Type B pancreatic cell (in vitro differentiated cells): ENCODE measurements around the gene RXFP1. TPM values are rescaled to one million over a fixed set of nuclear protein-coding genes. Genes with fewer than 3 reads are reported as not detected.

Experiments
- DNase-seq: peaks from one replicate; pipeline ENCODE4 v3.0.0; 2021; ENCODE audit warnings: mixed read lengths; ENCODE audit not compliant: unreplicated experiment; ENCODE audit errors: extremely low spot score
- H3K27ac Mint-ChIP-seq: 2 replicates; pipeline ENCODE4 v1.8.0; 2021; ENCODE audit warnings: mild to moderate bottlenecking, mixed read lengths
- H3K27me3 Mint-ChIP-seq: 2 replicates; pipeline ENCODE4 v1.8.0; 2021; ENCODE audit warnings: mixed read lengths
- H3K36me3 Mint-ChIP-seq: 2 replicates; pipeline ENCODE4 v1.8.0; 2021; ENCODE audit warnings: mixed read lengths
- H3K4me1 Mint-ChIP-seq: one replicate; pipeline ENCODE4 v1.8.0; 2021; ENCODE audit warnings: mixed read lengths; ENCODE audit not compliant: unreplicated experiment
- H3K4me3 Mint-ChIP-seq: 2 replicates; pipeline ENCODE4 v1.8.0; 2021; ENCODE audit warnings: mild to moderate bottlenecking, mixed read lengths
- H3K9me3 Mint-ChIP-seq: 2 replicates; pipeline ENCODE4 v1.8.0; 2021; ENCODE audit warnings: mixed read lengths
- total RNA-seq: library from RNA; stranded (reverse); gene quantifications from 2 replicates; pipeline ENCODE4 v1.2.1, GENCODE V29; 2021; ENCODE audit warnings: low replicate concordance
- TF ChIP-seq, protein P1 (sequence below): fragments of 200-600 bp; sonication (generic); conservative IDR thresholded peaks from 2 replicates; pipeline ENCODE4 v1.5.0; 2021; ENCODE audit warnings: antibody characterized with exemption, mild to moderate bottlenecking

RXFP1 gene
- total RNA-seq, 1 donor from 2014 or later: 0.07 TPM

DNA sequence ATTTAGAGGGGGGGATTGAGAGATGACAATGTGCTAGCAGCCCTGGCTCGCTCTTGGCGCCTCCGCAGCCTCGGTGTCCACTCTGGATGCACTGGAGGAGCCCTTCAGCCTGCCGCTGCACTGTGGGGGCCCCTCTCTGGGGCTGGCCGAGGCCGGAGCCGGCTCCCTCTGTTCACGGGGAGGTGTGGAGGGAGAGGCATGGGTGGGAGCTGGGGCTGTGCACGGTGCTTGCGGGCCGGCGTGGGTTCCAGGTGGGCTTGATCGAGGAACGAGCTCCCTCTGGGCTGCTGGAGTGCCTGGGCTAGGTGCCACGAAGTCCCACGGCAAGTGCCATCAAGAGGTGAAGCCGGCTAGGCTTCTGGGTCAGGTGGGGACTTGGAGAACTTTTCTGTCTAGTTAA, 143.1 kb downstream of the RXFP1 start:
- Mint-ChIP-seq H3K27me3 (no peaks in the 10 kb centered on the region), H3K9me3 (no peaks in the 10 kb centered on the region), H3K4me3 (no peak overlapping the region), H3K4me1 (peaks cover 8% of the 10 kb centered on the region), H3K27ac (no peak overlapping the region), H3K36me3 (peaks cover 14% of the 10 kb centered on the region)
- no peak for DNase-seq
- TF ChIP-seq, protein P1, sequence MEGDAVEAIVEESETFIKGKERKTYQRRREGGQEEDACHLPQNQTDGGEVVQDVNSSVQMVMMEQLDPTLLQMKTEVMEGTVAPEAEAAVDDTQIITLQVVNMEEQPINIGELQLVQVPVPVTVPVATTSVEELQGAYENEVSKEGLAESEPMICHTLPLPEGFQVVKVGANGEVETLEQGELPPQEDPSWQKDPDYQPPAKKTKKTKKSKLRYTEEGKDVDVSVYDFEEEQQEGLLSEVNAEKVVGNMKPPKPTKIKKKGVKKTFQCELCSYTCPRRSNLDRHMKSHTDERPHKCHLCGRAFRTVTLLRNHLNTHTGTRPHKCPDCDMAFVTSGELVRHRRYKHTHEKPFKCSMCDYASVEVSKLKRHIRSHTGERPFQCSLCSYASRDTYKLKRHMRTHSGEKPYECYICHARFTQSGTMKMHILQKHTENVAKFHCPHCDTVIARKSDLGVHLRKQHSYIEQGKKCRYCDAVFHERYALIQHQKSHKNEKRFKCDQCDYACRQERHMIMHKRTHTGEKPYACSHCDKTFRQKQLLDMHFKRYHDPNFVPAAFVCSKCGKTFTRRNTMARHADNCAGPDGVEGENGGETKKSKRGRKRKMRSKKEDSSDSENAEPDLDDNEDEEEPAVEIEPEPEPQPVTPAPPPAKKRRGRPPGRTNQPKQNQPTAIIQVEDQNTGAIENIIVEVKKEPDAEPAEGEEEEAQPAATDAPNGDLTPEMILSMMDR: no peak

GRCh38 chr4:158666892-158667291, 145.2 kb downstream of the RXFP1 start:
- Mint-ChIP-seq H3K9me3 (no peaks in the 10 kb centered on the region), H3K36me3 (peaks cover 14% of the 10 kb centered on the region), H3K4me1 (peaks cover 16% of the 10 kb centered on the region), H3K4me3 (no peak overlapping the region), H3K27me3 (no peaks in the 10 kb centered on the region), H3K27ac (no peak overlapping the region)
- no peak for DNase-seq
- TF ChIP-seq, protein P1: no peak

GRCh38 chr4:158667651-158668198, 146.0 kb downstream of the RXFP1 start:
- no peaks in the 10 kb centered on the region for H3K27me3 Mint-ChIP-seq
- TF ChIP-seq, protein P1: peak; percentile 78
- H3K36me3 Mint-ChIP-seq: peaks cover 14% of the 10 kb centered on the region
- no peak for DNase-seq
- H3K4me1 Mint-ChIP-seq: peaks cover 16% of the 10 kb centered on the region
- H3K4me3 Mint-ChIP-seq: no peak overlapping the region
- no peak overlapping the region for H3K27ac Mint-ChIP-seq
- H3K9me3 Mint-ChIP-seq: no peaks in the 10 kb centered on the region

GRCh38 chr4:158669310-158669709, 147.6 kb downstream of the RXFP1 start:
- Mint-ChIP-seq H3K4me3 (peak overlapping the region; percentile 72), H3K27me3 (no peaks in the 10 kb centered on the region), H3K9me3 (no peaks in the 10 kb centered on the region), H3K36me3 (peaks cover 14% of the 10 kb centered on the region), H3K27ac (no peak overlapping the region), H3K4me1 (peaks cover 19% of the 10 kb centered on the region)
- TF ChIP-seq, protein P1: no peak
- no peak for DNase-seq

- H3K9me3 Mint-ChIP-seq: no peaks in the 10 kb centered on the region
- TF ChIP-seq, protein P1: no peak
- no peaks in the 10 kb centered on the region for H3K27me3 Mint-ChIP-seq
Observed at GRCh38 chr4:158670975-158671664, 149.4 kb downstream of the RXFP1 start.

More at GRCh38 chr4:158670975-158671664, 149.4 kb downstream of the RXFP1 start:
- peaks cover 19% of the 10 kb centered on the region for H3K4me1 Mint-ChIP-seq
- peak overlapping the region; percentile 98 for H3K27ac Mint-ChIP-seq
- H3K4me3 Mint-ChIP-seq: peak overlapping the region; percentile 99
- H3K36me3 Mint-ChIP-seq: peaks cover 7% of the 10 kb centered on the region
- DNase-seq: peak; percentile 78
